ENCODE results near the gene PDCD1LG2. TPM values are rescaled to one million over a fixed set of nuclear protein-coding genes. Genes with fewer than 3 reads are reported as not detected.

The PDCD1LG2 gene
- total and polyA plus RNA-seq, 9 donors = 0.51 to 5.0 (median 1.2) TPM

DNA sequence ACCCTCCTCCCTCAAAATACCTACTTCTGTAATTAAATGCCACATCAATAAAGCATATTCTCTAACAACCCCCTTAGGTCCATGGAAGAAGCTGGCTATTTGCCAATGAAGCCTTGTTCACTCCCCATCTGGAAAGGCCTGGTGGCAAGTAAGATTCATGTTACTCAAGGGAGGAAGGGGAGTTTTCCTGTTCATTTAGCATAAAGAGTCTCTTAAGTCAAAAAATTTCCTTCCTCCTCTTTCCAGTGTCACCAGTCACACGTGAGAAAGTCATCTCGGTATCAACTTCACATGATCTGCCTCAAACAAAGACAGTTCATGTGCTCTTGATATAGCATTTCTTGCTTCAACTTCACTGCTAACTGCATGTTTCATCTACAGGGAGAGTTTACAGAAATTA is 85.8 kb downstream of the PDCD1LG2 start:
- TF ChIP-seq POLR2A (IDR thresholded peaks at IDR 0.05) (no peak), EP300 (IDR thresholded peaks at IDR 0.05) (no peak)
- TF ChIP-seq, protein P1, sequence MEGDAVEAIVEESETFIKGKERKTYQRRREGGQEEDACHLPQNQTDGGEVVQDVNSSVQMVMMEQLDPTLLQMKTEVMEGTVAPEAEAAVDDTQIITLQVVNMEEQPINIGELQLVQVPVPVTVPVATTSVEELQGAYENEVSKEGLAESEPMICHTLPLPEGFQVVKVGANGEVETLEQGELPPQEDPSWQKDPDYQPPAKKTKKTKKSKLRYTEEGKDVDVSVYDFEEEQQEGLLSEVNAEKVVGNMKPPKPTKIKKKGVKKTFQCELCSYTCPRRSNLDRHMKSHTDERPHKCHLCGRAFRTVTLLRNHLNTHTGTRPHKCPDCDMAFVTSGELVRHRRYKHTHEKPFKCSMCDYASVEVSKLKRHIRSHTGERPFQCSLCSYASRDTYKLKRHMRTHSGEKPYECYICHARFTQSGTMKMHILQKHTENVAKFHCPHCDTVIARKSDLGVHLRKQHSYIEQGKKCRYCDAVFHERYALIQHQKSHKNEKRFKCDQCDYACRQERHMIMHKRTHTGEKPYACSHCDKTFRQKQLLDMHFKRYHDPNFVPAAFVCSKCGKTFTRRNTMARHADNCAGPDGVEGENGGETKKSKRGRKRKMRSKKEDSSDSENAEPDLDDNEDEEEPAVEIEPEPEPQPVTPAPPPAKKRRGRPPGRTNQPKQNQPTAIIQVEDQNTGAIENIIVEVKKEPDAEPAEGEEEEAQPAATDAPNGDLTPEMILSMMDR (IDR thresholded peaks at IDR 0.05) = no peak
- intact Hi-C loops (cut with DNase I) = loop anchor here in 3 of 4 donors (10.0 kb wide), 4 partner anchors 141 to 851 kb away; partner anchors contain the start of genes AK3 (in 1 of the 3) and CD274 (in 1 of the 3)
- no peak overlapping the region for H3K27ac ChIP-seq
- H3K4me3 ChIP-seq = no peak overlapping the region
- H3K36me3 ChIP-seq = no peaks in the 10 kb centered on the region
- DNase-seq = no peak
- no peaks in the 10 kb centered on the region for H3K9me3 ChIP-seq
- WGBS, 3 donors = 35 to 63% (median 51%) methylated on average over 2 of the region's 2 CpGs
- no peaks in the 10 kb centered on the region for H3K4me1 ChIP-seq (ENCODE audit: insufficient read depth)
- no peaks in the 10 kb centered on the region for H3K27me3 ChIP-seq

- Histone ChIP-seq H3K9me3 (no peaks in the 10 kb centered on the region), H3K27ac (no peak overlapping the region), H3K4me1 (ENCODE audit: insufficient read depth) (no peaks in the 10 kb centered on the region), H3K27me3 (no peaks in the 10 kb centered on the region), H3K36me3 (no peaks in the 10 kb centered on the region), H3K4me3 (peak overlapping the region; percentile 26)
- 24 to 48% (median 26%) methylated on average over 6 of the region's 6 CpGs for WGBS, 3 donors
- TF ChIP-seq, protein P1 (IDR thresholded peaks at IDR 0.05) = no peak
- no peak for TF ChIP-seq EP300 (IDR thresholded peaks at IDR 0.05)
- no peak for TF ChIP-seq POLR2A (IDR thresholded peaks at IDR 0.05)
- intact Hi-C loops (cut with DNase I) = loop anchor here in 1 of 4 donors (10.0 kb wide), 1 partner anchor 154 kb away; the partner anchor contains the start of gene CD274
- DNase-seq = no peak
Observed at GRCh38 chr9:5608298-5609225, 98.2 kb downstream of the PDCD1LG2 start.

- 53 to 77% (median 56%) methylated on average over 3 of the region's 3 CpGs for WGBS, 3 donors
- intact Hi-C loops (cut with DNase I) = loop anchor here in 1 of 4 donors (10.0 kb wide), 1 partner anchor 154 kb away; the partner anchor contains the start of gene CD274
- Histone ChIP-seq H3K4me3 (peak overlapping the region; percentile 26), H3K4me1 (ENCODE audit: insufficient read depth) (no peaks in the 10 kb centered on the region), H3K27ac (no peak overlapping the region), H3K36me3 (no peaks in the 10 kb centered on the region), H3K9me3 (no peaks in the 10 kb centered on the region), H3K27me3 (no peaks in the 10 kb centered on the region)
- DNase-seq = no peak
- TF ChIP-seq, protein P1 (IDR thresholded peaks at IDR 0.05) = no peak
- no peak for TF ChIP-seq EP300 (IDR thresholded peaks at IDR 0.05)
- no peak for TF ChIP-seq POLR2A (IDR thresholded peaks at IDR 0.05)
Observed at GRCh38 chr9:5609226-5609596, 98.9 kb downstream of the PDCD1LG2 start.

DNA sequence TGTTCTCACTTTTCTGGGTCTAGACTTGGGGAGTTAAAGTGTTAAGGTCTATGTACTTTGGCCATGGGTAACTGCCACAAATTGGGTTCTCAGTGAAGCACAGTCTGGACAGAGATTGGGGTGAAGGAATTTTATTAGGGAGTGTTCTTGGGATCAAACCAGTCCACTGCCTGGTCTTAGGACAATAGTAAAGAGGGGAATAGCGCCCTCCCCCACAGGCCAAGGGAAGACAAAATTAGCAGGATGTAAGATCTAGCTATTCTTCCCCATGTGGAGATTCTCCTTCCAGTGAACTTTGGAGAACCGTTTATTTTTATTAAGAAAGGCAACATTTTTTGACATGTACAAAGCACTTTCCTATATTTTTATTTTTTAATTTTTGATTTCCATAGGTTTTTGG is 100.2 kb downstream of the PDCD1LG2 start:
- no peak overlapping the region for H3K27ac ChIP-seq
- TF ChIP-seq POLR2A (IDR thresholded peaks at IDR 0.05) (no peak), EP300 (IDR thresholded peaks at IDR 0.05) (no peak)
- TF ChIP-seq, protein P1 (IDR thresholded peaks at IDR 0.05) = no peak
- intact Hi-C loops (cut with DNase I) = loop anchor here in 1 of 4 donors (10.0 kb wide), 1 partner anchor 946 kb away; the partner anchor contains the start of genes PLPP6 and SPATA6L
- 62 to 73% (median 67%) methylated on average over 2 of the region's 2 CpGs for WGBS, 3 donors
- H3K36me3 ChIP-seq = no peaks in the 10 kb centered on the region
- no peaks in the 10 kb centered on the region for H3K27me3 ChIP-seq
- no peaks in the 10 kb centered on the region for H3K9me3 ChIP-seq
- H3K4me3 ChIP-seq = no peak overlapping the region
- no peaks in the 10 kb centered on the region for H3K4me1 ChIP-seq (ENCODE audit: insufficient read depth)
- DNase-seq = no peak

Measured in ovary (tissue), 9 donors.